ENCODE results near the gene R3HDM4.

DNA sequence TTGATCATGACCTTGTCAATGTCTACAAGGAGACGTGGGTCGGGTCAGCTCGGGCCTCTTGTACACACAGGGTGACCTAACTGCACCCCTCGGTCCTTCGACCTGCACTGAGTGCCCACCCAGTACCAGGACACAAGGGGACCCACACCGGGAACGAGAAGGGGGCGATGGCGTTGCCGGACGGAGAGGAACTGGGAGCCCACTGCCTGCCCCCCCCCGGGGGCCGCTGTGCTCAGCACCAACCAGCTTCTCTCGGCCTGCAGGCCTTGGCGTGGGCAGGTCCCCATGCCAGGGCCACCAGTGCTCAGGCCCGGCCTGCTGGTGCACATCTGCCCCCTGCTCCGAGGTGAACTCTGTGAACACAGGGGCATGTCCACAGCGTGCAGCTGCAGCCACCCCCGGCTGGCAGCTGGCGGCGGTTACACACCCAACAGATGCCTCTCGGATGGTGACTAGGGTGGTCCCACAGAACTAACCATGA lies 39.4 kb downstream of the R3HDM4 start:
- no peak for TF ChIP-seq EZH2 (IDR thresholded peaks at IDR 0.05; ENCODE audit: low read depth)
- TF ChIP-seq, protein P1, sequence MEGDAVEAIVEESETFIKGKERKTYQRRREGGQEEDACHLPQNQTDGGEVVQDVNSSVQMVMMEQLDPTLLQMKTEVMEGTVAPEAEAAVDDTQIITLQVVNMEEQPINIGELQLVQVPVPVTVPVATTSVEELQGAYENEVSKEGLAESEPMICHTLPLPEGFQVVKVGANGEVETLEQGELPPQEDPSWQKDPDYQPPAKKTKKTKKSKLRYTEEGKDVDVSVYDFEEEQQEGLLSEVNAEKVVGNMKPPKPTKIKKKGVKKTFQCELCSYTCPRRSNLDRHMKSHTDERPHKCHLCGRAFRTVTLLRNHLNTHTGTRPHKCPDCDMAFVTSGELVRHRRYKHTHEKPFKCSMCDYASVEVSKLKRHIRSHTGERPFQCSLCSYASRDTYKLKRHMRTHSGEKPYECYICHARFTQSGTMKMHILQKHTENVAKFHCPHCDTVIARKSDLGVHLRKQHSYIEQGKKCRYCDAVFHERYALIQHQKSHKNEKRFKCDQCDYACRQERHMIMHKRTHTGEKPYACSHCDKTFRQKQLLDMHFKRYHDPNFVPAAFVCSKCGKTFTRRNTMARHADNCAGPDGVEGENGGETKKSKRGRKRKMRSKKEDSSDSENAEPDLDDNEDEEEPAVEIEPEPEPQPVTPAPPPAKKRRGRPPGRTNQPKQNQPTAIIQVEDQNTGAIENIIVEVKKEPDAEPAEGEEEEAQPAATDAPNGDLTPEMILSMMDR (conservative IDR thresholded peaks at IDR 0.05) = no peak

Measured in PC-9 (cell line).